Epithelial cell of esophagus (primary cell): ENCODE measurements around the gene MAPK8IP3.
"Not testable (repeated sequence)": the region's sequence is repeated elsewhere in the genome, so short reads cannot be mapped to it uniquely, and the experiment has no call there.

Source experiments
- DNase-seq: peaks from one replicate; pipeline ENCODE4 v3.0.0; 2010; ENCODE audit warnings: low read depth
- H3K4me3 ChIP-seq: 2 replicates; pipeline ENCODE4 v1.5.1; 2011; ENCODE audit warnings: mild to moderate bottlenecking, low read length, control low read depth
- CTCF ChIP-seq: IDR thresholded peaks from 2 replicates; pipeline ENCODE4 v1.5.1; 2011; ENCODE audit warnings: low read depth, mild to moderate bottlenecking, low read length, control low read depth, inconsistent platforms; ENCODE audit not compliant: insufficient read depth; ENCODE audit errors: missing control alignments

Gene MAPK8IP3

GRCh38 chr16:1710811-1711507 is 5.0 kb downstream of the MAPK8IP3 start:
- H3K4me3 ChIP-seq: no peak overlapping the region
- DNase-seq: no peak
- no peak for TF ChIP-seq CTCF

GRCh38 chr16:1712791-1713261 is 6.8 kb downstream of the MAPK8IP3 start:
- TF ChIP-seq CTCF: no peak
- no peak overlapping the region for H3K4me3 ChIP-seq
- no peak for DNase-seq

GRCh38 chr16:1713331-1713730 is 7.3 kb downstream of the MAPK8IP3 start:
- H3K4me3 ChIP-seq: no peak overlapping the region
- TF ChIP-seq CTCF: no peak
- DNase-seq: no peak

GRCh38 chr16:1713933-1714332 is 7.9 kb downstream of the MAPK8IP3 start:
- TF ChIP-seq CTCF: no peak
- DNase-seq: no peak
- no peak overlapping the region for H3K4me3 ChIP-seq

- DNase-seq: no peak
- no peak overlapping the region for H3K4me3 ChIP-seq
- no peak for TF ChIP-seq CTCF
Measured at GRCh38 chr16:1715220-1715619, 9.2 kb downstream of the MAPK8IP3 start.

- H3K4me3 ChIP-seq, DNase-seq: not testable (repeated sequence)
Measured at GRCh38 chr16:1718236-1718635, 12.2 kb downstream of the MAPK8IP3 start.

GRCh38 chr16:1719559-1720229 is 13.7 kb downstream of the MAPK8IP3 start:
- H3K4me3 ChIP-seq: not testable (repeated sequence)
- DNase-seq: peak; percentile 27

GRCh38 chr16:1721372-1721771 is 15.4 kb downstream of the MAPK8IP3 start:
- no peak for DNase-seq
- H3K4me3 ChIP-seq: no peak overlapping the region
- no peak for TF ChIP-seq CTCF
